GM19397 (cell line): Measurements from ENCODE around the gene MACF1.
"Not testable (repeated sequence)": the region's sequence is repeated elsewhere in the genome, so short reads cannot be mapped to it uniquely, and the experiment has no call there.

Experiments used
- ATAC-seq: cut with Tn5 transposase; IDR thresholded peaks from one replicate; pipeline ENCODE4 v1.9.1; 2021; ENCODE audit warnings: mild to moderate bottlenecking, moderate library complexity; ENCODE audit not compliant: unreplicated experiment

Gene MACF1

GRCh38 chr1:39526466-39527189 lies 322.1 kb downstream of the MACF1 start:
- no peak for ATAC-seq

GRCh38 chr1:39527190-39527579 lies 322.7 kb downstream of the MACF1 start:
- ATAC-seq = not testable (repeated sequence)

- no peak for ATAC-seq
These were observed 323.6 kb downstream of the MACF1 start for GRCh38 chr1:39528082-39528481.

GRCh38 chr1:39529901-39530535 lies 325.5 kb downstream of the MACF1 start:
- ATAC-seq = no peak

- no peak for ATAC-seq
These were observed 327.0 kb downstream of the MACF1 start for GRCh38 chr1:39531526-39531925.

- no peak for ATAC-seq
These were observed 328.9 kb downstream of the MACF1 start for GRCh38 chr1:39533442-39533841.
